Stimulated activated CD8-positive, alpha-beta memory T cell treated with anti-CD3 and anti-CD28 coated beads, Interleukin-12 subunit alpha, Interleukin-12 subunit beta, amount 100 ng/mL, for 24 hours (primary cell): ENCODE data around the gene PDE6D.
"Not testable (repeated sequence)": the region's sequence is repeated elsewhere in the genome, so short reads cannot be mapped to it uniquely, and the experiment has no call there.

Experiments
- DNase-seq: peaks from one replicate; pipeline ENCODE4 v3.0.0-alpha.2; 2020; ENCODE audit errors: extremely low read depth

PDE6D gene

GRCh38 chr2:231769170-231770136 lies 11.6 kb downstream of the PDE6D start:
- no peak for DNase-seq

- DNase-seq: no peak
These were observed 15.6 kb downstream of the PDE6D start for GRCh38 chr2:231765496-231765929.

GRCh38 chr2:231764760-231765159 lies 16.3 kb downstream of the PDE6D start:
- DNase-seq: no peak

GRCh38 chr2:231764124-231764523 lies 17.0 kb downstream of the PDE6D start:
- no peak for DNase-seq

GRCh38 chr2:231761735-231762134 lies 19.3 kb downstream of the PDE6D start:
- no peak for DNase-seq

- DNase-seq: no peak
These were observed 29.0 kb downstream of the PDE6D start for GRCh38 chr2:231752061-231752460.

GRCh38 chr2:231751042-231751815 lies 29.9 kb downstream of the PDE6D start:
- DNase-seq: no peak

- DNase-seq: not testable (repeated sequence)
These were observed 32.1 kb downstream of the PDE6D start for GRCh38 chr2:231749016-231749415.

- not testable (repeated sequence) for DNase-seq
These were observed 32.8 kb downstream of the PDE6D start for GRCh38 chr2:231748153-231748896.

GRCh38 chr2:231745303-231746038 lies 35.6 kb downstream of the PDE6D start:
- DNase-seq: no peak

- DNase-seq: no peak
These were observed 37.5 kb downstream of the PDE6D start for GRCh38 chr2:231743376-231744116.

- no peak for DNase-seq
These were observed 43.3 kb downstream of the PDE6D start for GRCh38 chr2:231737761-231738160.

- no peak for DNase-seq
These were observed 48.5 kb downstream of the PDE6D start for GRCh38 chr2:231732604-231733003.

GRCh38 chr2:231727621-231728020 lies 53.5 kb downstream of the PDE6D start:
- no peak for DNase-seq

- DNase-seq: no peak
These were observed 54.8 kb downstream of the PDE6D start for GRCh38 chr2:231726276-231726675.

- no peak for DNase-seq
These were observed 55.6 kb downstream of the PDE6D start for GRCh38 chr2:231725476-231725875.

GRCh38 chr2:231722721-231723307 lies 58.3 kb downstream of the PDE6D start:
- DNase-seq: no peak

- no peak for DNase-seq
These were observed 59.8 kb downstream of the PDE6D start for GRCh38 chr2:231720987-231721966.
